Gastrocnemius medialis (tissue), 4 donors: ENCODE data around the gene UTY.

Source experiments
- POLR2A ChIP-seq, 2 donors: fragments of 450-650 bp; IDR thresholded peaks; one replicate each; pipeline ENCODE4 v1.6.1; 2017; ENCODE audit warnings: antibody characterized with exemption in 2 of 2, mild to moderate bottlenecking in 2 of 2, moderate library complexity in 2 of 2
- TF ChIP-seq, protein P1 (sequence below), 5 experiments: fragments of 450-650 bp in 3 of 5; fragments of 200-600 bp in 2 of 5; sonication (generic) in 2 of 5; IDR thresholded peaks in 4 of 5; conservative IDR thresholded peaks in 1 of 5; 1 replicate in 4 of 5; 2 replicates in 1 of 5; pipeline ENCODE4 v1.5.1; 2016 to 2019; ENCODE audit warnings: antibody characterized with exemption in 5 of 5, mild to moderate bottlenecking in 3 of 5, moderate library complexity in 3 of 5

- no peak for TF ChIP-seq POLR2A (IDR thresholded peaks at IDR 0.05)
- TF ChIP-seq, protein P1, sequence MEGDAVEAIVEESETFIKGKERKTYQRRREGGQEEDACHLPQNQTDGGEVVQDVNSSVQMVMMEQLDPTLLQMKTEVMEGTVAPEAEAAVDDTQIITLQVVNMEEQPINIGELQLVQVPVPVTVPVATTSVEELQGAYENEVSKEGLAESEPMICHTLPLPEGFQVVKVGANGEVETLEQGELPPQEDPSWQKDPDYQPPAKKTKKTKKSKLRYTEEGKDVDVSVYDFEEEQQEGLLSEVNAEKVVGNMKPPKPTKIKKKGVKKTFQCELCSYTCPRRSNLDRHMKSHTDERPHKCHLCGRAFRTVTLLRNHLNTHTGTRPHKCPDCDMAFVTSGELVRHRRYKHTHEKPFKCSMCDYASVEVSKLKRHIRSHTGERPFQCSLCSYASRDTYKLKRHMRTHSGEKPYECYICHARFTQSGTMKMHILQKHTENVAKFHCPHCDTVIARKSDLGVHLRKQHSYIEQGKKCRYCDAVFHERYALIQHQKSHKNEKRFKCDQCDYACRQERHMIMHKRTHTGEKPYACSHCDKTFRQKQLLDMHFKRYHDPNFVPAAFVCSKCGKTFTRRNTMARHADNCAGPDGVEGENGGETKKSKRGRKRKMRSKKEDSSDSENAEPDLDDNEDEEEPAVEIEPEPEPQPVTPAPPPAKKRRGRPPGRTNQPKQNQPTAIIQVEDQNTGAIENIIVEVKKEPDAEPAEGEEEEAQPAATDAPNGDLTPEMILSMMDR (IDR thresholded peaks at IDR 0.05 in 4 of 5, conservative IDR thresholded peaks at IDR 0.05 in 1 of 5), result no peak
Observed at GRCh38 chrY:13368513-13368845, 111.4 kb downstream of the UTY start.
